Gastrocnemius medialis (tissue), 4 donors: ENCODE data around the gene MAVS. TPM values are rescaled to one million over a fixed set of nuclear protein-coding genes. Genes with fewer than 3 reads are reported as not detected.

Experiments
- ATAC-seq, 2 donors: fragments of 150-250 bp; one replicate each; pipeline ENCODE4 v1.9.1; 2016
- DNase-seq, 2 donors: peaks; one replicate each; pipeline ENCODE4 v3.0.0-alpha.2; 2019
- H3K27ac ChIP-seq, 4 donors: fragments of 200-600 bp; sonication (generic); 1 replicate in 1 of 4; 2 replicates in 3 of 4; pipeline ENCODE4 v1.5.1; 2016 to 2018; ENCODE audit warnings: mild to moderate bottlenecking in 2 of 4, moderate library complexity in 1 of 4
- H3K27me3 ChIP-seq, 3 donors: fragments of 200-600 bp; sonication (generic) in 2 of 3; 1 replicate in 1 of 3; 2 replicates in 2 of 3; pipeline versions ENCODE4 v1.5.1 to v1.6.0; 2016 to 2019; ENCODE audit warnings: mild to moderate bottlenecking in 1 of 3, moderate library complexity in 1 of 3
- H3K36me3 ChIP-seq, 2 donors: fragments of 200-600 bp; sonication (generic) in 1 of 2; one replicate each; pipeline ENCODE4 v1.5.1; 2017 to 2018
- H3K4me1 ChIP-seq, 2 donors: fragments of 200-600 bp; sonication (generic) in 1 of 2; one replicate each; pipeline ENCODE4 v1.5.1; 2016 to 2017; ENCODE audit warnings: mild to moderate bottlenecking in 2 of 2
- H3K4me3 ChIP-seq, 4 donors: fragments of 200-600 bp; sonication (generic) in 3 of 4; 1 replicate in 1 of 4; 2 replicates in 3 of 4; pipeline ENCODE4 v1.5.1; 2016 to 2019; ENCODE audit warnings: mild to moderate bottlenecking in 2 of 4
- H3K9me3 ChIP-seq, 3 donors: fragments of 200-600 bp; sonication (generic) in 2 of 3; 1 replicate in 1 of 3; 2 replicates in 2 of 3; pipeline ENCODE4 v1.5.1; 2016 to 2019
- CTCF ChIP-seq, 5 experiments: fragments of 450-650 bp in 3 of 5; fragments of 200-600 bp in 2 of 5; sonication (generic) in 2 of 5; IDR thresholded peaks in 4 of 5; conservative IDR thresholded peaks in 1 of 5; 1 replicate in 4 of 5; 2 replicates in 1 of 5; pipeline ENCODE4 v1.5.1; 2016 to 2019; ENCODE audit warnings: antibody characterized with exemption in 5 of 5, mild to moderate bottlenecking in 3 of 5, moderate library complexity in 3 of 5
- POLR2A ChIP-seq, 2 donors: fragments of 450-650 bp; IDR thresholded peaks; one replicate each; pipeline ENCODE4 v1.6.1; 2017; ENCODE audit warnings: antibody characterized with exemption in 2 of 2, mild to moderate bottlenecking in 2 of 2, moderate library complexity in 2 of 2
- in situ Hi-C, 4 donors: fragments of 200-750 bp; cut with MboI; loops; one replicate each; pipeline versions ENCODE4 v1.15.0 to v1.8.0; 2017; ENCODE audit warnings: low sequenced_read_pairs in 4 of 4
- intact Hi-C: fragments of 100-400 bp; cut with DNase I; formaldehyde crosslinking; loops from one replicate; pipeline ENCODE4 v1.15.1; 2023; ENCODE audit warnings: low total_unique reads
- total RNA-seq, 4 donors: library from RNA; depleted of rRNA; stranded (reverse); fragments of >200 nt; gene quantifications; one replicate each; pipeline versions ENCODE4 v1.1.0 to v1.2.3, GENCODE V29; 2016

The MAVS gene
- total RNA-seq, 4 donors from 2014 or later: 37.9 to 64.5 (median 44.4) TPM

- intact Hi-C loops (no loop called here), in situ Hi-C loops (no loop called here)
- H3K27me3 ChIP-seq: no peaks in the 10 kb centered on the region
- H3K27ac ChIP-seq: no peak overlapping the region
- no peaks in the 10 kb centered on the region for H3K9me3 ChIP-seq
- peaks cover 3 to 94% of the 10 kb centered on the region in 2 donors for H3K36me3 ChIP-seq
- DNase-seq (no peak), ATAC-seq (no peak)
- no peaks in the 10 kb centered on the region for H3K4me1 ChIP-seq
- no peak overlapping the region for H3K4me3 ChIP-seq
- TF ChIP-seq POLR2A (IDR thresholded peaks at IDR 0.05) (no peak), CTCF (IDR thresholded peaks at IDR 0.05 in 4 of 5, conservative IDR thresholded peaks at IDR 0.05 in 1 of 5) (no peak)
These were observed 15.7 kb downstream of the MAVS start for GRCh38 chr20:3862333-3862732.

- DNase-seq (no peak), ATAC-seq (no peak)
- no peak overlapping the region for H3K27ac ChIP-seq
- no peak overlapping the region for H3K4me3 ChIP-seq
- H3K9me3 ChIP-seq: no peaks in the 10 kb centered on the region
- in situ Hi-C loops (no loop called here), intact Hi-C loops (no loop called here)
- TF ChIP-seq POLR2A (IDR thresholded peaks at IDR 0.05) (no peak), CTCF (IDR thresholded peaks at IDR 0.05 in 4 of 5, conservative IDR thresholded peaks at IDR 0.05 in 1 of 5) (no peak)
- H3K4me1 ChIP-seq: no peaks in the 10 kb centered on the region
- peaks cover 3 to 93% of the 10 kb centered on the region in 2 donors for H3K36me3 ChIP-seq
- no peaks in the 10 kb centered on the region for H3K27me3 ChIP-seq
These were observed 16.7 kb downstream of the MAVS start for GRCh38 chr20:3863317-3863716.

- intact Hi-C loops (no loop called here), in situ Hi-C loops (no loop called here)
- no peaks in the 10 kb centered on the region for H3K27me3 ChIP-seq
- peaks cover 3 to 82% of the 10 kb centered on the region in 2 donors for H3K36me3 ChIP-seq
- H3K4me1 ChIP-seq: no peaks in the 10 kb centered on the region
- H3K4me3 ChIP-seq: no peak overlapping the region
- no peak overlapping the region for H3K27ac ChIP-seq
- DNase-seq: no peak
- no peaks in the 10 kb centered on the region for H3K9me3 ChIP-seq
- TF ChIP-seq POLR2A (IDR thresholded peaks at IDR 0.05): no peak
- TF ChIP-seq CTCF (IDR thresholded peaks at IDR 0.05 in 4 of 5, conservative IDR thresholded peaks at IDR 0.05 in 1 of 5): no peak
- no peak for ATAC-seq
These were observed 17.9 kb downstream of the MAVS start for GRCh38 chr20:3864518-3864917.

GRCh38 chr20:3865152-3865886, 18.7 kb downstream of the MAVS start:
- intact Hi-C loops: no loop called here

More at GRCh38 chr20:3865152-3865886, 18.7 kb downstream of the MAVS start:
- Histone ChIP-seq H3K27ac (no peak overlapping the region), H3K36me3 (peaks cover 3 to 78% of the 10 kb centered on the region in 2 donors), H3K4me3 (no peak overlapping the region), H3K27me3 (no peaks in the 10 kb centered on the region), H3K9me3 (no peaks in the 10 kb centered on the region), H3K4me1 (no peaks in the 10 kb centered on the region)
- no peak for DNase-seq
- in situ Hi-C loops: no loop called here
- ATAC-seq: no peak
- no peak for TF ChIP-seq CTCF (IDR thresholded peaks at IDR 0.05 in 4 of 5, conservative IDR thresholded peaks at IDR 0.05 in 1 of 5)
- TF ChIP-seq POLR2A (IDR thresholded peaks at IDR 0.05): no peak
